NCI-H1417 (cell line): ENCODE results near the gene IL20RA.

Experiments
- DNase-seq, 3 experiments: peaks; one replicate each; lab custom pipeline; 2025; lab: John Stamatoyannopoulos, UW

Gene IL20RA

DNA sequence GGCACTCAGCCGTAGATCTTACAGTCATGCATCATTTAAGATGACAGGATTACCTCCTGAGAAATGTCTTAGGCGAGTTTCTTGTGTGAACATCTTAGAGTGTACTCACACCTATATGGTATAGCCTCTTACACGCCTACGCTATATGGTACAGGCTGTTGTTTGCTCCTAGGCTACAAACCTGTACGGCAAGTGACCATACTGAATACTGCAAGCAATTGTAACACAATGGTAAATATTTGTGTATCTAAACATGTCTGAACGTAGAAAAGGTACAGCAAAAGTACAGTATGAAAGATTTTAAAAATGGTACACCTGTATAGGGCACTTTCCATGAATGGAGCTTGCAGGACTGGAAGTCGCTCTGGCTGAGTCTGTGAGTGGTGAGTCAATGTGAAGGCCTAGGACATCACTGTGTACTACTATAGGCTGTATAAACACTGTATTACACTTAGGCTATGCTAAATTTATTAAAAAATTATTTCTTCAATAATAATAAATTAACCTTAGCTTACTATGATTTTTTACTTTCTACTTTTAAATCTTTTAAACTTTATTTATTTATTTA lies 541 bp upstream of the IL20RA start:
- DNase-seq: no peak

DNA sequence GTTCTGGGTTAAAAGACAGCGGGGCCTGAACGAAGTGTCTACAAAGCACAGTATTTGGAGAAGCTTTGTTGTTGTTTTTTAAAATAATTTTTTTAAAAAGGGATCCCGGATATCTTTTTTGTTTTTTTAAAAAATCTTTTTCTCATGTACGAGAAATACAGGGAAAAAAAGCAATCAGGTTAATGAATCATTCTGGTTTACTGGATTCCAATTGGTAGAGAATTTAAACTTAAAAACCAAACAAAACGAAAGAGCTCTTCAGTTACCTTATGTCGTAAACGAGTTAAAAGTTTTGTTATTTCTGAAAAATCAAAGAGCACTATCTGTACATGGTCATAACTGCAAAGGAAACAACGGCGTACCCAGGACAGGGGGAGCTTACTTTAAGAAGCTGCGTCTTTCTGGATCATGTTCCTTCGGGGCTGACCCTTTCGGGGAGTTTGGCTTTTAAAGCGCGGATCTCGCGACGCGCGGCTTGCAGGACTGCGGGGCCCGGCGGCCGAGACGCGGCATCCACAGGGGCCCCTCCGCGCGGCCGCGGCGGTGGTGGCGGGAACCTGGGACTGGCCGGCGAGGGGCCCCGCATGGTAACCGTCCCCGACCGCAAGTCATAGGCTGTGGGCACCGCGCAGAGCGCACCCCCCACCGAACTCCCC lies 927 bp downstream of the IL20RA start:
- DNase-seq: peak; percentile 4 to 94 (median 91)

DNA sequence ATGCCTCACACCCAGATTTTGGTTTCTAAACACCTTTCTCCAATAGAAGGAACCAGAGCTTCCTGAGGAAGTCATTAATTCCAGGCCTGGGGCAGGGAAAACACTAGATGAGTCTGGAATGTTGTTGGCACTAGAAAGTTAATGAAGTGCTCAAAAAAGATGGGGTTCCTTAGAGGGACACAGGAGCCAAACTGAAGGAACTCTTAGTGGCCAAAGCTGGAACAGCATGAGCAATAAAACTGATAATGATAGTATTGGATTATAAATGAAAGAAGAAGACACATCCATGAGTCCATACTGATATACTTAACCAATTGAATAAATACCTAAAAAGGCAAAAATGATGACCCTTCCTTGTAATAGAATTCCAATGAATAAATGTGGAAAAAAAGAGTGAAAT lies 4.4 kb downstream of the IL20RA start:
- no peak for DNase-seq

DNA sequence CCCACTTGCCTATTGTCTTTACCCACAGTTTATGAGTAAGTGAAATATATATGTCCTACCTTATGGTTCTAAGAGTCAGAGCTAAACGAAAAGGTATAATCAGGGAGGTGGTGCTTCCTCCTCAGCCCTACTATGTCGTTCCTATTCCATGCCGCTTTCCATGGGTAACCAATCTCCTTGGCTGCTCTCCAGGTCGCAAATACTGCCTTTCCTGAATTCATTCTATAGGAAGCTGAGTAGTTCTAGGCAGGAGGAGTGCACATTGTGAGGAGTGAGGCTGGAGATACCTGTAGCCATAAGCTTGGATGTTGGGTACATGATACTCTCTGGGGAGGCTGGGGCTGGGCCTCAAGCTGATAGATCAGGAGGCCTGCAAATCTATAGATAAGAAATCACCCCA lies 5.8 kb downstream of the IL20RA start:
- DNase-seq: no peak

DNA sequence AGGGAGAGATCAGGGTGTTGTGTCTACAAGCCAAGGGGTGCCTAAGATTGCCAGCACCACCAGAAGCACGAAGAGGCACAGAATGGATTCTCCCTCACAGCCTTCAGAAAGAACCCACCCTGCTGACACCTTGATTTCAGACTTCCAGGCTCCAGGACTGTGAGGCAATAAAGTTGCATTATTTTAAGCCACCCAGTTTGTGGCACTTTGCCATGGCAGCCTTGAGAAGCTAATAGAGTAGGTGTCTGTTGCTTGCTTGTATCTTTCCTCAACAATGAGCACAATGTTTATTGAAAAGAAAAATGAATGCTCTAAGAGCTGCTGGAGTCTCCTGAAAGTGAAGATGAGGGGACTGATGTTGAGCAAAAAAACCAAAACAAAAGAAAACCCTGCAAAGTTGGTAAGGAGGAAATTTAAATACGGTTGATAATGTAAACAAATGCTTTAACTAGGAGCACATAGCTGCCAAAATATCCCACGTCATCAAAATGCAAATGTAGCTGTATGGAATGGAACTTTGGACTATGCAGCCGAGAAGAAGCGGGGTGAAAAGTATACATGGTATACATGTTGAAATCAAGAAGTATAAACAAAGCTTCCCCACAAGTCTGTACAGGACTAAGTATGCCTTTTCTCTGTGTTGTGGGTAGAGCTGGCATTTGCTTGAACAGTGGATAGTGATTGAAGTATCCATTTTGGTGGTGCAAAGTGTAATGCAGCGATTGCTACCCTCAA lies 8.0 kb downstream of the IL20RA start:
- DNase-seq: no peak

DNA sequence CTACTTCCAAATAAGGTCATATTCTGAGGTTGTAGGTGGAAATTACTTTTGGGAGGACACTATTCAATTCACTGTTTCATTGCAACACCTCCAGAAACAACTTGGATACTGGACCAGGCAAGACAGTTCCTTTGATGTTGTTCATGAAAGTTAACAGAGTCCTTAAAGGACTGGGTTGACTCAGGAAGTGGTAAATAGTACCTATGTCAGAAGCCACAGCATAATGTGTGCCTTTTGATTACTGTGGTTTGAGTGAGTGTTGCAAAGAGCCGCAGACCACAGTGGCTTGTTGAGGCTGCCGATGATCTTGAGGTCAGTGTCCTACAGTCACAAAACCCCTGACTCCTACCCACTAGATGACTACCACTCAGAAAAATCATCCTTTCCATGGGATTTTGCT lies 10.9 kb downstream of the IL20RA start:
- no peak for DNase-seq

DNA sequence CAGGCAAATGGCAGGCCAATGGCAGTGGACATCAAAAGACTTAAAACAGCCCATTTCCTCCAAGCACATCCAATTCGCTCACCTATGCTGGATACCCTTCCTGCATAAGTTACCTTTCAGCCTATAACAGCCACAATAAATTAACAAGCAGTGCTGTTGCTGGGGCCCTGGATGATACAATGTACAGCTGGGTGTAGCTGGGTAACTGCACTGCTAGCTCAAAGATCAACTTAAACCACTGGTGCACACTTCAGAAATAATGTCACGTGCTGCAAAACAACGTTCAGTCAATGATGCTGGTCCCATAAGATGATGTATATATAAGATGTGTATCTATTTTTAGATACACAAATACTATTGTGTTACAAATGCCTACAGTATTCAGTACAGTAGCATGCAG lies 13.6 kb downstream of the IL20RA start:
- DNase-seq: no peak

DNA sequence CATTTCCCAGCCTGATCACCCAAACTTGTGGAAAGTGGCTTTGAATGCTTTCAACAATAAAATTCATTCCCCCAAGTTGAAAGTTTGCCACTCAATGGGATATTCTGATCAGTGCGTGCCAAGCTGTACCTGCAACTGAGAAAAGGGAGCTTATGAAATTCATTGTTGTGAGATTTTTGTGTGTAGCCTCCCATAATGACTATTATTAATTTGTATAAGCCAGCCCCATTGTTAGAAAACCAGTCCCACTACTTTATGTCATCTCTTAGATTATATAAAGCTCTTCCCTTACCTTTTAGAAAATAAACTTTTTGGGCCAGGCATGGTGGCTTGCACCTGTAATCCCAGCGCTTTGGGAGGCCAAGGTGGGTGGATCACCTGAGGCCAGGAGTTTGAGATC lies 15.9 kb downstream of the IL20RA start:
- no peak for DNase-seq

DNA sequence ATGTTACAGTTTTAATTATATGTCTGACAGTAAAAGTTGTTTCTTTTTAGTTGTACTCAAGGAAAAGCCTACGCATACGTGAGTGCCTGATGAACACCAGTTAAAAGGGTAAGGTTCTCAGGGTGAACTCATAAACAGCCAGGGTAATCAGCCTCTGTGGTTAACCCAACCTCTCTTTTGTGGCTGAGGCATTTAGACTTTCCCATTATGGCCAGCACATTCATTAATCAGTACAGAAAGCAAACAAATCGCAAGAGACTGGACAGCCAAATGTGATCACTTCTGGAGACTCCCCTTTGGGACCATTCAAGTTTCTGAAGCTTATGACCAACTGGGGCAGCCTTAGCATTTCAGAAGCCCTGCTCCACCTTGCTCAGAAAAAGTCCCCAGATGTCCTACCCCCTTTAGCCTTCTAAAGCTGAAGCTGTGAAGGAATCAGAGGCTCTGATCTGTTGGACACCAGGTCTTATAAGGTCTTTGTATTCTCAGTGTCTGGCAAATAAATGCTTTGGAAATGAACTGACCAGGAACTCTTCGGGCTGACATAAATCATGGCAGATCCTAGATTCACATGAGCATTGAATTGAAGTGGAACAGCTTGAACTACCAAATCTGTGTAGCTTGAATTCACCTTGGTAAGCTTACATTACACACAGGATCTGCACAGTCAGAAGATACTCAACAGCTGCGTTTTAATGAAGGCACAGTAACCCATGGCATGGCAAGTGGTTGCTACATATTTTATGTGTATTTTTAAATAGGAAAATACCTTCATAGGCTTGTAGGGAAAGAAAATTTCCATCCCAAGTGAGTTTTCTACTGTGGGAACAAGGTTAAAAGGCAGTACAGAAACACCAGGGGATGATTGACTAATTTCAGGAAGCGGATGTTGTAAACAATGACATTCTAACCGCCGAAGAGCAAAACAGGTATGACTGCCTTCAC lies 18.7 kb downstream of the IL20RA start:
- peak in 2 of 3 experiments; percentile 41 to 59 for DNase-seq

DNA sequence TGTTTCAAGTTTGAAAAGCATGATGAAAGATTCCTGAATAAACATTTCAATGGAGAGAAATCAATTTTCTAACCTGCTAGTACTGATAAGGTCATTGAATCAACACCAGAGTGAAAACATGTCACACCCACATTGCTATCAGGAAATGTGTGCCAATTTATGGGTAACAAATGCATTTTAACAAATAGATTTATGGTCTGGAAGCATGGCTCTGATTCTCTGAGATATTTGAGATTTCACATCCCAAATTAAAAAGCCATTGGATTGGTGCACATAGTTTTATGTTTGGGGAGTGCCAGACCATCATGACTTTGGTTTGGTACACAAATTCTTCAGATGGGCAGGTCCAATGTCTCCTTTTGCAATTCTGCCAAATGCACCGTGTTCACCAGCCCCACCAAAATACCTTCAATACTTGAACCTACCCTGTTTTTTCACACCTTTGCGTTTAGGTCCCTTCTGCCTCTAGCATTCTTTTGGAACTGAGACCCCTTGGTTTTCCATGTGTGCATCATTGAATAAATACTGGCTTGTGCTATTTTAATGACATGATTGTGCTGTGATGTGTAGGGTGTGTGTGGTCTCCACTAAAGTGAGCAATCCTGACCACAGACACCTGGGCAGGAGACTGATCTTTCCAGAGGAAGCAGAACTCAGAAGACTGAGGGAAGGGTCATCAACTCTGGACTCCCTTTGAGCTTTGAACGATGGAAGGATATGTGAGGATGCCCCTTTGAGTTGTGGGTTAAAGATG lies 20.4 kb downstream of the IL20RA start:
- no peak for DNase-seq

DNA sequence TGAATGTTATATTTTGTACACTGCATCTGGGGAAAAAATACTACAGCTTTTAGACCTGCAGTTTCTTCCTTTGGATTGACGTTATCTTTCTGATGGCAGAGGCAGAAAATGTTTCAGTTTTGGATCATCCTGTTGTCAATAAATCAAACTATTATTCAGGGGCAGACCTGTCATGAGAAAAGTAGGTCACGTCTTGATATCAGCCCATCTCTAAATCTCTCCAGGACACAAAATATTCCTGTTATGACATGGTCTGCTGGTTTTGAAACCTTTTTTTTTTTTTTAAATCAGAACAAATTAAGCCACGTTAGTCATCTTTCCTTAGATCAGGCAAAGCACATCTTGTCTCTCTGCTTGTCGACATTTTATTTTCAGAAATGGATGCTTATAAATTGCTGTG lies 24.0 kb downstream of the IL20RA start:
- DNase-seq: no peak

DNA sequence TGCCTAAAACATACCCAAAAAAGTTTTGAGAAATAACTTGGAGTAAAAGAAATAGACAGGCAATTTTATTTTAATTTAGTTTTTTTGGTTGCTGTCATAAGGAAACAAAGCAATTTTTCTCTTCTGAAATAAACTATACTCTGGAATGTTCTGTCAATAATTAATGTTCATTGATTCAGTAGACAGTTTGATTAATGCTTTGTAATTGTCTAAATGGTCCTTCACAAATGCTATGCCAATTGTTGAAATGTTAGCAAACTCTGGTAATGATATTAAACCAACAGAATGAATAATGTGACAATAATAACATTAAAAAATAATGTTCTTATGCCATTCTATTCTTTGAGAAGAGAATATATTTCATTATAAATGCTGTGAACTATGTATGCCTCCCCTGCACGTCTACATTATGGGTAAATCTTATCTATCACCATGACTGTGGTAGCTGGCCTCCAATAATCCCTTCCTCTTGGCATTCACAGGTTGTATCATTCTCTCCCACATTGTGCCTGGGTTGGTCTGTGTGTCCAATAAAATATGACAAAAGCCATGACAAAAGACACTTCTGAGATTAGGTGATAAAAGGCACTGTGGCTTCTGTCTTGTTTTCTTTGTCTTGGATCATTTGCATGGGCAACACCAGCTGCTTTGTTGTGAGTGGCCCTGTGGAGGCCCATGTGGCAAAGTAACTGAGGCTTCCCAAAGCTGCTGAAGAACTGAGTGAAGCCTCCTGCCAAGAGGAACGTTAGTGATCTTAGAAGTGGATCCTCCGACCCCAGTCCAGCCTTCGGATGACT lies 25.1 kb downstream of the IL20RA start:
- DNase-seq: no peak

DNA sequence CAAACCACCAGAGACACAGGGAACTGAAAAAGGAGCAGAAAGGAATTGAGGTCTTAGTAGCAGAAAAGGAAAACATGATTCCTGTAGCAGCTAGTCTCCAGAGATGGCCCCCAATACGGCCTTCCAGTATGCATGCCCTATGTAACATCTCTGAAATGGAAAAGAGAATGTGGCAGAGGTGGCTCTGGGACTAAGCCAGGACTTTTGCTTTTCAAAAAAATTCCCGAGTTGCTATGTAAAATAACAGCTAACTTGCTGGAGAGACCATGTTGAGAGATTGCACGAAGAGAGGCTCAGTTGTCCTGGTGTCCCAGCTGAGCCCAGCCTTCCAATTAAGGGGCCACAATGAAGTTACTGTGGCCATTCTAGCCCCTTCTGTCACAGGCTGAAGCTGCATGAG lies 27.7 kb downstream of the IL20RA start:
- DNase-seq: no peak

DNA sequence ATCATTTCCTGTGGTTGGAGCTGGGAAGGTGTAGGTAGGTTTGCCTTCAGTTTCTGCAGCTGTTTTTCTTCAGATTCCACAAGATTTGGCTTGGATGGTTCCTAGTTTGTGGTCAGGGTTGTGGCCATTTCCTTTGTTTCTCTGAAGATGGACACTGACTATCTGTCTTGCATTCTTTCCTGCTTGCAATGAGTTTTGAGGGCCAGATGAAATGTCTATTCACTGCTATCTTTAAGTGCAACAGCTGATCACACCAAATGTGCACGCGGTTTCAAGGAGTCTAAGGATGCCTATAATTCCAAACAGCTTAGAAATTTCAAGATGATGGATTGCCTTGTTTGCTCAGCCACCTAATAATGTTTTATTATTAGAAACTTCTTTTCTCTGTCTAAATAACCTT lies 28.4 kb downstream of the IL20RA start:
- peak in 2 of 3 experiments; percentile 17 to 59 for DNase-seq

DNA sequence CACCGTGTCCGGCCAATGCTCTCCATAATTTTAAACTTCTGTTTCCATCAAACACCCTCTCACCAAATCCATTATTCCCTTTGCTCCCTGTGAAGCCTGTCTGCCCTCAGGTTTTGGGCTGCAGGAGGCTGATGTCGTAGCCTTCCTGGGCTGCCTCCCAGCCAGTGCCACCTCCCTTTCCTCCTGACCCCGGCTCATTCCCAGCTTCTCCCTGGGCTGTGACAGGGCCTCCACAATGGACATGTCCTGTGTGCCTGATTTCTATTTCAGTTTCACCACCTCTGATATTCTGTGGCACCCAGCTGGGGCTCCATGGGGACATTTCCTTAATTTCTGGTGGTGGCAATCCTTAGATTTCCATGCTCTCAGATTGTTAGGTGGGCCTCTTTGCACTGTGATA lies 28.8 kb downstream of the IL20RA start:
- no peak for DNase-seq

DNA sequence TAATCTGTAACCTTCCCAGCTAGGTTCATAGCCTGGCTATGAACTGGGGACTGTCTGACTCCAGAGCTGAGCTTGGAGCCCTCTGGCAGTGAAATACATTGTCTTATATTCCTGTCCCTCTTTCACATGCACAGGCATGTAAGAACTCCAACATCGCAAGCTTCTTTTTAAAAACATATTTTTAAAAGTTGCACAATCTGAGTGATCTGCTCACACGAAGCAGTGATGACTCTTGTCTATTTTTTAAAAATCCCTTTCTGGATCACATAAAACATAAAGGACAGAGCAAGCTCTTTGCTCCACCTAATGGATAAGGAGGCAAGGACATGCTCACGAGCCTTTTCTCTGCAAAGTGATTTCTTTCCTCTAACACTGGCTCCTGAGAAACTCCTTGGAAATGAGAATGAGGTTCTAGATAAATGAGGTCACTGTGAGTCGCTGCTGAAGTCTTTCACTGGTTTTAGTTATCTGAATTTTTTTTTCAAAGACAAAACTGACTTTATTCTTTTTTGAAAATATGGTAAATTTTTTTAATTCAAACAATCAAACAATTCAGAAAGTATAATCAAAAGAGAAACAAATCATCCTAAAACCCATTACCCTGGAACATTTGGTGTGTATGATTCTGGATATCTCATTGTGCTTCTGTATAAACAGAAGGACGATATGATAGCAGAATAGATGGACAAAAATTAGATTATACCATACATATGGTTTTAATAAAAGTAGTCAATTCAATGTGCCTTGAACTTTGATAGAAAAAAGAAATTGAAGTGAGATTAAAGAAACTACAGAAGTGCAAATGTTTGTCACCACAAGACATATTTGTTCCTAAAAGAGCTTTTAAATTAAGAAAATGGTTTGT lies 30.8 kb downstream of the IL20RA start:
- peak in 2 of 3 experiments; percentile 60 to 86 for DNase-seq

DNA sequence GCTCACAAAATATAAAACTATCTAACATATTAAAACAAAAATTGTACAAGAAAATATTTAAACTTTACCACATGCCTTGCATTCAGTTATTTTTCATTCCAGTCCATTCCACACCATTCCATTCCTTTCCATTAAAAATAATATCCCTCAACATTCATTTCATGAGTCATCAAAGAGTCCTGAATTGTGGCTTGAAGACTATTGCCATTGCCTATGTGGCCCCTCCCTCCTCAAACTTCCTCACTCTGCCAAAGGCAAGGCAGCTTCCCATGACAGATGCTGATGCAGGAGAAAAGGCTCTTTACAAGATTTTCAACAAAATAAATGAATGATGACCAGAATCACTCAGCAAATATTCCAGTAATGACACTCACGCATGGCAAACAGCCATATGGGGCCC lies 31.7 kb downstream of the IL20RA start:
- peak in 1 of 3 experiments; percentile 50 for DNase-seq

DNA sequence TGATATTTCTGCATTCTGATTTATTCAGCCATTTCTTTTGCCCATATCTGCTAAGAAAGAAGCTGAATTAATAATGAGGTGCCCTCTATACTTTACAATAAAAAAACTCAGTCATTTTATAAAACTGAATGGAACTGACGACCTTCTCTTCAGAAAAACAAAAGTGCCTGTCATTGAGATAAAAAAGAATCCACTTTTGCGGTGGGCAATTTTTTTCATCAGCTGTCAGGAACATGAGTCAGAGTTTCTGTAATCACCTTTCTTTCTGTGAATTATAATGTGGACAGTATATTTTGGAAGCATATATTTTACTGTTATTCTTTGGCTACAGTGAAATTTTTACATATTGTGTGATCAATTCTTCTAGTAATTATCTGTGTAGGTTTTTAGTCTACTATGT lies 33.4 kb downstream of the IL20RA start:
- DNase-seq: no peak

DNA sequence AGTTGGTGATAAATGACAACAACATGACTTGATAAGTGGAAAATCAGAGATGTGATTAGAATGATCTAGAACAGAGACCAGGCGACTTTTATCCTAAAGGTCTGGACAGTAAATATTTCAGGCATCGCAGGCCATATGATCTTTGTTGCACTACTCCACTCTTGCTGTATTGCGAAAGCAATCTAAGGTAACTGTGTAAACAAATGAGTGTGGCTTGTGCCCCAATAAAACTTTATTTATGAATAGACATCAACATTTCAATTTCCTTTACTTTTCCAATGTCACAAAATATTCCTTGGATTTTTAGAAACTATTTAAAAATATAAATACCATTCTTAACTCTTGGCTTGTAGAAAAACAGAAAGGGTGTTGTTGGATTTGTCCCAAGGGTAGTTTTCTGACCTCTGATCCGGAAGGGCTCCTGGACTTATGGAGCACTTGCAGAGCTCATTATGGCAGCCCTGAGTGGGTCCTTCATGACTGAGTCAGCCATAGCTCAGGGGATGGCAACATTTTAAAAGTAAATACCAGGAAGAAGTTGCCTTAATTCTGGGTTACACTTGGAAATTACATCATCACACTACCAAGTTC lies 34.5 kb downstream of the IL20RA start:
- DNase-seq: no peak
